SIG-M5 (cell line): ENCODE measurements around the gene ESYT1.

Experiments used
- DNase-seq: peaks from one replicate; lab custom pipeline; 2025; lab: John Stamatoyannopoulos, UW

ESYT1 gene

GRCh38 chr12:56128670-56129205 lies 671 bp downstream of the ESYT1 start:
- no peak for DNase-seq

- peak; percentile 50 for DNase-seq
These were observed 1.3 kb downstream of the ESYT1 start for GRCh38 chr12:56129206-56129941.

- DNase-seq, result no peak
These were observed 2.0 kb downstream of the ESYT1 start for GRCh38 chr12:56129942-56130495.

- no peak for DNase-seq
These were observed 2.8 kb downstream of the ESYT1 start for GRCh38 chr12:56130876-56131275.

- DNase-seq, result no peak
These were observed 6.8 kb downstream of the ESYT1 start for GRCh38 chr12:56134897-56135296.

GRCh38 chr12:56137853-56138571 lies 9.9 kb downstream of the ESYT1 start:
- DNase-seq, result no peak

- no peak for DNase-seq
These were observed 14.1 kb downstream of the ESYT1 start for GRCh38 chr12:56141946-56142784.

- DNase-seq, result no peak
These were observed 15.2 kb downstream of the ESYT1 start for GRCh38 chr12:56143217-56143616.

GRCh38 chr12:56143870-56144269 lies 15.8 kb downstream of the ESYT1 start:
- DNase-seq, result no peak

GRCh38 chr12:56145217-56145616 lies 17.1 kb downstream of the ESYT1 start:
- DNase-seq, result no peak

- no peak for DNase-seq
These were observed 18.7 kb downstream of the ESYT1 start for GRCh38 chr12:56146492-56147460.

GRCh38 chr12:56150563-56150962 lies 22.5 kb downstream of the ESYT1 start:
- DNase-seq, result no peak

GRCh38 chr12:56151672-56152131 lies 23.6 kb downstream of the ESYT1 start:
- DNase-seq, result no peak

- peak; percentile 70 for DNase-seq
These were observed 24.2 kb downstream of the ESYT1 start, which contains the start of gene MYL6B for GRCh38 chr12:56152132-56152755. Gene MYL6B, plus strand, starts transcription at chr12:56152587. Its CDS starts 1,332 bp downstream, at chr12:56153919.

GRCh38 chr12:56152756-56153677 lies 24.9 kb downstream of the ESYT1 start:
- no peak for DNase-seq

GRCh38 chr12:56153678-56154065 lies 25.6 kb downstream of the ESYT1 start:
- no peak for DNase-seq

GRCh38 chr12:56154246-56154771 lies 26.2 kb downstream of the ESYT1 start:
- no peak for DNase-seq

- no peak for DNase-seq
These were observed 26.8 kb downstream of the ESYT1 start for GRCh38 chr12:56154818-56155217.
